ENCODE results near the gene ZNF652. TPM values are rescaled to one million over a fixed set of nuclear protein-coding genes. Genes with fewer than 3 reads are reported as not detected.
"Not testable (repeated sequence)": the region's sequence is repeated elsewhere in the genome, so short reads cannot be mapped to it uniquely, and the experiment has no call there.

The ZNF652 gene
- polyA plus RNA-seq, 3 donors = 23.7 to 25.2 (median 25.1) TPM

DNA sequence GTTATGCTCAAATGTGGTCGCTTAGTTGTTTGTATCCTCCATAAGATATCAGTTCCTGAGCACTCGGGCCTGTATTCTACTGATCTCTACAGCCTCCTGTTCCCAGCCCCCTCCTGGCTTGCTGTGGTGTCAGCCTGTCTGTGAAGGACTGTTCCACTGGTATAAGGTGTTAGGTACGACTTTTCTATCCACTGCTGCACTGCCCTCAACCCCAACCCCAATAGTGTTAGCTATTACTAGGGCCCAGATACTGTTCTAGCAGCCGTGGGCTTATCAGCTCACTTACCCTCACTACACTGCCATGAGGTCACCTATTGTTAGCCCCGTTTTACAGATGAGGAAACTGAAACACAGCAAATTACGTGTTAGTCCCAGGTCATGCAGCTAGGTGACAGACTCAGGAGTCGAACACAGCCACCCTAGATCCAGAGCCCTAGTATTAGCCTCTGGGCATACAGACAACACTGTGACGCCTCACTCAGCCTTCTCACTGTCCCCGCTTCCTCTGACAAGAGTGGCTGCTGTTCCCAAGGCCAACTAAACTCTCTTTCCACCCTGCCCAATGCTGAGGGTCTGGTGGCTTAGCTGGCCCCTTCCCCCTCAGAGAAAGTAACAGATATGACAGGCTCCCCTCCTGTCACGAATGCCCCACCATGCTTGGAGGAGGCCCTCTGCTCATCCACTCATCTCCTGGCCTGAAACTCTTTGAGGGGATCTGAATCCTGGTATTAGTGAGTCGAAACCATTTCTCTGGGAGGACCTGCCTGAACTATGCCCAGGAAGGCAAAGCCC, 25.6 kb upstream of the ZNF652 start:
- no peak for DNase-seq (ENCODE audit: low read depth in 3 of 3, low spot score in 2 of 3)

DNA sequence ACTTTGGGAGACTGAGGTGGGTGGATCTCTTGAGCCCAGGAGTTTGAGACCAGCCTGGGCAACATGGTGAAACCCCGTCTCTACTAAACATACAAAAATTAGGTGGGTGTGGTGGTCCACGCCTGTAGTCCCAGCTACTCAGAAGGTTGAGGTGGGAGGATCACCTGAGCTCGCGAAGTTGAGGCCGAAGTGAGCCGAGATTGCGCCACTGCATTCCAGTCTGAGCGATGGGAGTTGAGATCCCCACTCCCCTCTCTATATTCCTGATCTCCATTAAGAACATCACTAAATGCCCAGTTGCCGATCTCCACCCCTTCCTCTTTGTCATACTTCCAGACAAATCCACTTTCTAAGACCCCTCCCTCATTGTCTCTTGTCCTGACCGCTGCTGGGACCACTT, 24.3 kb upstream of the ZNF652 start:
- DNase-seq (ENCODE audit: low read depth in 3 of 3, low spot score in 2 of 3) = no peak

DNA sequence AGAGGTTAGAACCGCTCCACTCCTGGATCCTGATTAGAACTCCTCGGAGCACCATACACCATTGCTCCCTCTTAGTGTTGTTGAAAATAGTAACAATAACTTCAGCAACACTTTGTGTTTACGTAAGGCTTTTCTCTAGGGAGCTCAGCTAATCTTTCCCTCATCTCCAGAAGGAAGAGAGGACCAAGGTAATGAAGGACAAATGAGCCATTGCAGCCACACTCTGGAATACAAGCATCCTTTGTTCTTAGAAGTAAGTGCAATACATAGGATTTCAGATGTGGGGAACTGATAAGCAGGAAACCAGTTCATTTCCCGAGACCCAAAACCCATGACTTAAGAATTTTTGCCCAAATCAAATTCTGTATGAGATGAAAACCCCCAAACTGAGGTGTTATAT, 22.9 kb upstream of the ZNF652 start:
- no peak for DNase-seq (ENCODE audit: low read depth in 3 of 3, low spot score in 2 of 3)

DNA sequence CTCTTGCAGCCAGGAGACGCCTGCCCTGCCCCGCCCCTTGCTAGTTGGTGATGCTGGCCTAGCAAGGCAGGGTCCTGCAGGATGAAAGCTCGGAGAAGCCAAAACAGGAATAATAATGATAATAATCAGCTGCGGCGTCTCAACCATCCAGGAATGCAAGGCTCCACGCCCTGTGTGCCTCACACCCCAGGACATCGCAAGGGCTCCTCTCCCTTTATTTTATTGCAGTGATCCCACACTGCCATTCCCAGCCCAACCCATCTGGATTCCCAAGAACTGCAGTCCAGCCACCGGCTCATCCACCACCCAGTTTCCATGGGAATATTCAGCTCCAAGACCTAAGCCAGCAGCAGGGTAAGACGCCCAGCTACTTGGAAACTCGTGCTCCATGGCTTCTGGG, 21.0 kb upstream of the ZNF652 start:
- no peak for DNase-seq (ENCODE audit: low read depth in 3 of 3, low spot score in 2 of 3)

DNA sequence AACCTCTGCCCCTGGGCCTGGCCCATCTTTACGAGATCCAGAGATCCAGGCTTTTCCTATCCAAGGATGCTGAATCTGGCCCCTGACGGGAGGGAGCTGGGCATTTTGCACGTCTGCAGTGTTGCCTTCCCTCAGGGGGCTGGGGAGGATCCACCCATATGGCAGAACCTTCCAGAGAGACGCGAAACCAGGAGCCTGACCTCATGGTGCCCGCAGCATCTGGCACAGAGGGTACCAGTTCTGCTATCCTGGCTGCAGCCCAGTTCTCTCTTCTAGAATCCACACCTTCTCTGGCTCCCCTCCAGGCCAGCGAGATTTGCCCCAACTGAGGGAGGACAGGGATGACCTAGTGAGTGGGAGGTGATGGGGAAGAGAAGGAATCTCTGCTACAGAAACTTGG, 20.5 kb upstream of the ZNF652 start:
- no peak for DNase-seq (ENCODE audit: low read depth in 3 of 3, low spot score in 2 of 3)

DNA sequence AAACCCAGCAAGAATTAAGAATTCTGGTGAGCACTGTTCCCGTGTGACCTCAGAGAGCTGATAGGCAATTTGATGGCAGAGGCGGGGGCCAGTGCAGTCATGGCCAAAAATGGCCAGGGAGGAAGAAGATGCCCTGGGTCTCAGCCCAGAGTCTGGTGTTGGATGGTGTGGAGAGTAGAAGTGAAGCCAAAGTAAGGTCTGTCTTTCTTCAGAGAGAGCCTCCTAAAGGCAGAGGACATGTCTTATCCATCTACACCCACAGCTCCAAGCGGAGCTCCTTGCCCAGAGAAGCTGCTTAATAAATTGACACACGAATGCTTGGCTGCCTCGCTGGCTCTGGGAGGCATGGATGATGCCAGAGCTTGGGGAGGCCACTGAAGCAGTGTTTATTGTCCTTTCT, 19.7 kb upstream of the ZNF652 start:
- no peak for DNase-seq (ENCODE audit: low read depth in 3 of 3, low spot score in 2 of 3)

DNA sequence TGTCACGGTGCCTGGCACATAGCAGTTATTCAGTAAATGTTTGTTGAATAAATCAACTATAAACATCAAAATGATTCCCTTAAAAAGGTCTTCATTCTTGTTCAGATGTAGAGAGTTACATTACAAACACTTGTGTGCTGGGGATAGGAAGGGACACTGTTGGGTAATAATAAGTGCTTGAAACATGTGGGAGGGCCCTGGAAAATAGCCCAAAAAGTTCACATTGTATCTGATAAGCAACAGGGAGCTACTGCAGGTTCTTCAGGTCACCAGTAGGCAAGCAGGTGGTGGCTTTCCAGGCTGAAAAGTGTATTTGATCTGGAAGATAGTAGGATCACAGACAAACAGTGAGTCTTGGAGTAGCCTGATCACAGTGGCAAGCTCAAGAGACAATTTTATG, 19.0 kb upstream of the ZNF652 start:
- DNase-seq (ENCODE audit: low read depth in 3 of 3, low spot score in 2 of 3) = no peak

DNA sequence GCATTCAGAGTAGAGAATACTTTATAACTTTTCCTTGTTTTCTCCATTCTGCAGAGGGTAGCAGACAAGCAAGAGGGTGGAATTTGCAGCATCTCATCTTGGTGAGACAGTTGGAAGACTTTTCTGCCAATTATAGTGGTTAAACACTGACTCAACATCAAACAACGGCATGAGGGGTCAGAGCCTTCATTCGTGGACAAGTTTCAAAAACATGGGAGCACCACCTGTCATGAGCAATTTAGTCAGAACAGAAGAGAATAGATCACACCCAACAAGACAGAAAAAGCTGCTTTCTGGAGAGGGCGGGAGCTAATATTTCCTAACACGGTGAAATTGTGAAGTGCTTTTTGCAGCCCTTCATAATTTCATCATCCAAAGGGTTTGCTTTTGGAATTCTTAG, 17.9 kb upstream of the ZNF652 start:
- no peak for DNase-seq (ENCODE audit: low read depth in 3 of 3, low spot score in 2 of 3)

DNA sequence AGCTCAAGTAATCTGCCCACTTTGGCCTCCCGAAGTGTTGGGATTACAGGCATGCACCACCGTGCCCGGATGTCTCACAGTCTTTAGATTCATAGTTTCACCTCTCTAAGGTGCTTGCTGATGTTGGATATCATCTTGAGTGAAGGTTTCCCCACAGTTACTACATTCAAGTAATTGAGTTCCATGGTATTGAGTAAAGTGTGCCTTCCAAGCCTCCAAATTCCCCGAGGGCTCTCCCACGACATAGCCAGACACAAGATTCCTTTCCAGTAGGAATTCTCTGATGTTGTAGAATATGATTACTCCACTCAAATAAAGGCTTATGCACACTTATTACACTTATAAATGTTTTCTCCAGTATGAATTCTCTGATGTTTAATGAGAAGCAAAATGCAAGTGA, 16.3 kb upstream of the ZNF652 start:
- no peak for DNase-seq (ENCODE audit: low read depth in 3 of 3, low spot score in 2 of 3)

DNA sequence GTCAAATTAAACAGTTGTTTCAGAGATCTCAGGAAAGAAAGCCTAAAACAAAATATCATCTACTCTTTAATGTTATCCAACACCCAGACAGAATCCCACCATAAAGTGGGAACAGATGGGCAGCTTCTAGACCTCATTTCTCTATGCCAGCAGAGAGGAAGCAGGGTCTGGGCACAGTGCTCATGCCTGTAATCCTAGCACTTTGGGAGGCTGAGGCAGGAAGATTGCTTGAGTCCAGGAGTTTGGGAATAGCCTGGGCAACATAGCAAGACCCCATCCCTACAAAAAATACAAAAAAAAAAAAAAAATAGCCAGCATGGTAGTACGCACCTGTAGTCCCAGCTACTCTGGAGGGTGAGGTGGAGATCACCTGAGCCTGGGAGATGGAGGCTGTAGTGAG, 13.5 kb upstream of the ZNF652 start:
- no peak for DNase-seq (ENCODE audit: low read depth in 3 of 3, low spot score in 2 of 3)

DNA sequence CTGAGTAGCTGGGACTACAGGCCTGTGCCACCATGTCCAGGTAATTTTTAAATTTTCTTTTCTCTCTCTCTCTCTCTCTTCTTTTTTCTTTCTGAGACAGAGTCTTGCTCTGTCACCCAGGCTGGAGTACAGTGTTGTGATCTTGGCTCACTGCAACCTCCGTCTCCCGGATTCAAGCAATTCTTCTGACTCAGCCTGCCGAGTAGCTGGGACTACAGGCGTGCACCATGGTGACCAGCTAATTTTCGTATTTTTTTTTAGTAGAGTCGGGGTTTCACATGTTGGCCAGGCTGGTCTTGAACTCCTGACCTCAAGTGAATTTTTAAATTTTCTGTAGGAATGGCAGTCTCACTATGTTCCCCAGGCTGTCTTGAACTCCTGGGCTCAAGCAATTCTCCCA, 11.1 kb upstream of the ZNF652 start:
- DNase-seq (ENCODE audit: low read depth in 3 of 3, low spot score in 2 of 3) = no peak

DNA sequence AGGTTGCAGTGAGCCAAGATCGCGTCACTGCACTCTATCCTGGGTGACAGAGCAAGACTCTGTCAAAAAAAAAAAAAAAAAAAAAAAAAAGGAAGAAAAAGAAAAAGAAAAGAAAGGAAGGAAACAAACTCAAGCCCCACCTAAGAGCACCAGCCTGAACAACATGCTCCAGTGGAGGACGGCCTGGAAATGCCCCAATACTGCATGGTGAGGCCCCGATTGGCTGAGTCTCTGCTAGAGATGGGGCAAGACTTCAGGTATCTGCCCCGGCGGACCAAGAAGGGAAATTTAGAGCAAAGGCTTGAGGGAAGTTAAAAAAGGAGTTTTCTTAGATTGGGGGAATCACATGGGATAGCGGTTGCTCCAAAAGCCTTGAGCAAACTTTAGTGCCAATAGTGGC, 10.4 kb upstream of the ZNF652 start:
- no peak for DNase-seq (ENCODE audit: low read depth in 3 of 3, low spot score in 2 of 3)

DNA sequence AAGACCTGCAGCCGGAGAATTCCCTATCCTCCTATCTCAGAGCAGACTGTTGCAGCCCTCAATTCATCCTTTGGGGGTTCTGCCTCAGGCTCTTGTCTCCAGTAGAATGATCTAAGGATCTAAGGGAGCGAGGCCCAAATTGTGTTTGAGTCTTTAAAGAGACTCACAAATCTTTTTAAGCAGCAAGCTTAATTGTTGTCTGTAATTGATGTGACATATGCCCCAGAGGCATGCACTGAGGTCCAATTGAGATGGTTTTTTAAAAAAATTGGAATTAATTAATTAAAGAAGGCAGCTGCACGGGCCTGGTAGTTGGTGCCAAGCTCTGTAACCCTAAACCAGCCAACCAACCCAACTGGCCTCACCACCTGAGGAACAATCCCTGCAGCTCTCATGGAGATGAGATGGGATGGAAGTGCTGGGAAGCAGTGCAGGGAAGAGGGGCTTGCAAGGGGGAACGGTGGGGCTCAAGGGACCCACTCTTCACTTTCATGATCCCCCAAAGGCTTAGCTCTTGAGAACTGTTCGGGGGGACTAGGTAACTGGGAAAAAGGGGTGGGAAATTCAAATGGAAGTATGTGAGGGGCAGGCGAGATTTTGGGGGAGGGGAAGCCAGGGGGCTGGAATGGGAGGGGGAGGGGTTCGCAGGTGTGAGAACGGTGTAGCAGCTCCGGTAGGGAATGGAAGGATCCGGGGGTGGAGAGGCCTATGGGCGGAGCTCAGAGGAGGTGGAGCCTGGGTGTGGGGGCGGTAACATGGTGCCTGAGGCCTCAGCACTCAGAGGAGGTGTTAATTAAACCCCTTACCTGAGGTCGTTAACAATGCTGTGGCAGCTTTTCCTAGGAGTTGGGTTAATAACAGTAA, 9.2 kb upstream of the ZNF652 start:
- DNase-seq (ENCODE audit: low read depth in 3 of 3, low spot score in 2 of 3) = no peak

DNA sequence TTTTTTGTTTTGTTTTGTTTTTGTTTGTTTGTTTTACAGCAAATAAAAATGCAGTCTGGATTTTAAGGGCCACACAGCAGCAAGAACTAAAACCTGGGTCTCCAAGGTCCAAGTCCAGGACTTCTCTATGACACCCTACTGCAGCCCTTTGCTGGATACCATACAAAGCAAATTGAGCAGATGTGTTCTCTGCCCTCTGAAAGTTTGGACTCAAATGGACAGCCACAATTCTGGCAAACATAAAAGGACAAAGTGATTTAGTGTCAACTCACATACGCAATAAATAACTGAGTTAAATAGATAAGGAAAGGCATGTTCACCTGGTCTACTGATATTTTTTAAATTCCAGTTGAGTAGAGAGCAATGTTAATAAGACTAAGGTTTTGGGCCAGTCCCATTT, 7.7 kb upstream of the ZNF652 start:
- no peak for DNase-seq (ENCODE audit: low read depth in 3 of 3, low spot score in 2 of 3)

DNA sequence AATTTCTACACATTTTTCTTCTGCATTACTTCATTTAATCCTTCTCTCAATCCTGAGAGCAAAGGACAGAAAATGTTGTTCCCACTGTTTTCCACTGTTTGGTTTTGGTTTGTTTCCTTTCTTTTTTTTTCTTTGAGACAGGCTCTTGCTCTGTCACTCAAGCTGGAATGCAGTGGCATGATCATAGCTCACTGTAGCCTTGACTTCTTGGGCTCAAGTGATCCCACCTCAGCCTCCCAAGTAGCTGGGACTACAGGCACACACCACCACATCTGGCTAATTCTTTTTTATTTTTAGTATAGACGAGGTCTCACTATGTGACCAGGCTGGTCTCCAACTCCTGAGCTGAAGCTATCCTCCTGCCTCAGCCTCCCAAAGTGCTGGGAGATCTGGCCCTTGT, 7.0 kb upstream of the ZNF652 start:
- DNase-seq (ENCODE audit: low read depth in 3 of 3, low spot score in 2 of 3) = no peak

DNA sequence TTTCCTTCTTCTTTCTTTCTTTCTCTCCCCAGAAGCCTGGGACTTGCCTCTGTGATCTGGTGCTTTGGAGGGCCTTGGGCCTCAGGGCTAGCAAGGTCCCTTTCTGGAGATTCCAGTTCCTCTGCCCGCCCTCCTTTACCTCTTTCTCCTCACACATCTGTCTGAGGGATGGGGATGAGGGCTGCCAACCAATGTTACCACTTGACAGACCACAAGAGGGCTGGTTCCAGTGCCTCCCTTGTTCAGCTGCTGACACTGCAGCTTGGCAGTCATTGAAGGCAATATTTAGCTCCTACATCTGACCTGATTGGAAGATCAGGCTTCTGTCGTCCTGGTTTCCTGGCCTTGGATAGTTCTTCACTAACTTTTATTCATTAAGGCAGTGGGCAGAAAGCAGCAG, 3.6 kb upstream of the ZNF652 start:
- DNase-seq (ENCODE audit: low read depth in 3 of 3, low spot score in 2 of 3) = no peak

DNA sequence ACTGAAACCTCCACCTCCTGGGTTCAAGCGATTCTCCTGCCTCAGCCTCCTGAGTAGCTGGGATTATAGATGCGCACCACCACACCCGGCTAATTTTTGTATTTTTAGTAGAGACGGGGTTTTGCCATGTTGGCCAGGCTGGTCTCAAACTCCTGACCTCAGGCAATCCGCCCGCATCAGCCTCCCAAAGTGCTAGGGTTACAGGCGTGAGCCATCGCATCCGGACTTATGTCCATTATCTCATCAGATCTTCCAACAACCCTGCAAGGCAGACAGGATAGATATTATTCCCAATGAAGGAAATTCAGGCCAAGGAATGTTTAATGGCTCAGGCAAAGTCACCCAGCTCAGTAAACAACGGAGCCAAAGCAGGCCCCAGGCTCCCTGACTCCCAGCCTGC, 3.1 kb upstream of the ZNF652 start:
- not testable (repeated sequence) for DNase-seq (ENCODE audit: low read depth in 3 of 3, low spot score in 2 of 3)

DNA sequence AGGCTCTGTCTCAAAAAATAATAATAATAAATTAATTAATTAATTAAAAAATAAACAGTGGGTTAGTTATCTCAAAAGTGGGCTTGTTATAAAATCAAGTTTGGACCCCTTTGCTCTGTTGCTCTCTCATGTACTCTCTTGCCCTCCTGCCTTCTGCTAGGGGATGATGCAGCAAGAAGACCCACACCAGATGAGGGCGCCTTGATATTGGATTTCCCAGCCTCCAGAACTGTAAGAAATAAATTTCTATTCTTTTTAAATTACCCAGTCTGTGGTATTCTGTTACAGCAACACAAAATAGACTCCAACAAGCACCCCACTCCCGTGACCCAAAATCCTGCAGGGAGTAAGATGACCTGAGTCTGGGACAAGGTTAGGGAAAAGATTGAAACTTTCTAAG, 2.1 kb upstream of the ZNF652 start:
- DNase-seq (ENCODE audit: low read depth in 3 of 3, low spot score in 2 of 3) = no peak

DNA sequence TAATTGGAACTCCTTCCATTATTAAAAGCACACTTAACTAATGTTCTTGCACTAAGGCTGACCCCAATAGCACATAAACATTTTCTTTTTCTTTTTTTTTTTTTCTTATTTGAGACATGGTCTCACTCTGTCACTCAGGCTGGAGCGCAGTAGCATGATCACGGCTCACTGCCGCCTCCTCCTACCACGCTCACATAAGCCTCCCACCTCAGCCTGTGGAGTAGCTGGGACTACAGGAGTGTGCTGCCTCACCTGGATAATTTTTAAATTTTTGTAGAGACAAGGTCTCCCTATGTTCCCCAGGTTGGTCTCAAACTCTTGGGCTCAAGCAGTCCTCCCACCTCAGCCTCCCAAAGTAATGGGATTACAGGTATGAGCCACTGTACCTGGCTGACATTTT, 1.2 kb upstream of the ZNF652 start:
- DNase-seq (ENCODE audit: low read depth in 3 of 3, low spot score in 2 of 3) = no peak

DNA sequence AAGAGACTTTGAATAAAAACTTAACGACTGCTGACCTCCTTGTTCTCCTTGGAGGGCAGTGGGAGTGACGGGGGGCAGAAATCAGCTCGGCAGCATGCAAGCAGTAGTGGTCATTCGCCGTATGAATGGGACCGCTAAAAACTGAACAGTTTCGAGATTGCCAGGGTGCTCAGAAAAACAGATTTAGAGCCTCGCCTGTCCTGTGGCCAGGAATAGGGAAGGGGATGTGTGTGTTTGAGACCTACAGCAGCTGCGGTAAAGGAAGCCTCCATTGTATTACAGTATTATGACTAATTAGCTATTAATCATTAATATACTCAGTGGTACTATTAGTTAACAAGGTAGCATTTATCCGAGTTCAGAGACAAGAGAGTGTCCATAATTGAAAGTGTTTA, 670 bp upstream of the ZNF652 start:
- no peak for DNase-seq (ENCODE audit: low read depth in 3 of 3, low spot score in 2 of 3)

DNA sequence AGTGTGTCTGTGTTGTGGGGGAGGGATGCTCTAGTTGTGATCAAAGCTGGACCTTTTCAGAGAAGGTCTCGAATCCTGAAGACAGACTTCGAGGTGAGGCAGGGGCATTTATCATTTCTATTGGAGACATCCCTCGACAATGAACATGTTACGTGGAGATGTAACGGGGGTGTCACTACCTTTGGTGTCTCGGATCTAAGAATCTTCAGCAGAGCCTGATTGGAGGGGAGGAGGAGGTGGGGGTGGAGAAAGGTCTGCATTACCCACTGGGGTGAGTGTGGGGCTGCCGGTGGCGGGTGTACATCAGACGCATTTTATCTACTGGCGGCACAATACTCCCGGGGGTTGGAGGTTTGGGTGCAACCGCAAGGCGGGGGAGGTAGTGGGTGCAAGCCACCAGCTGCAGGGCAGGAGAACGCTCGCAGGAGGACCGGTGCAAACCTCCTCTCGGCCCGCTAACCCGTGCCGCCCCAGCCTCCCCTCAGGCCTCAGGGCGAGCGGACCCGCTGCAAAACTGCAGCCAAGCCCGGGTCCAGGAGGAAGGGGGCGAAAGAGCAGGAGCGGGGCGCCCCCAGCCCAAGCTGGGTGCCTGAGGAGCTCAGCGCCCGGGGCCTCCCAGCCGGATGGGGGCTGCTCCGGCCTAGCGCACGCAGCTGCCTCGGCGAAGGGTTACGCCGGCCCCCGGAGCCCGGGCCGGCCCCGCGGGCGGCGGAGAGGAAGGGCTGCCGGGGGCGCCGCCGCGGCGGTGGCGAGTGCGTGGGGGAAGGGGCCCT, 735 bp downstream of the ZNF652 start:
- peak in 1 of 3 donors; percentile 27 for DNase-seq (ENCODE audit: low read depth in 3 of 3, low spot score in 2 of 3)

DNA sequence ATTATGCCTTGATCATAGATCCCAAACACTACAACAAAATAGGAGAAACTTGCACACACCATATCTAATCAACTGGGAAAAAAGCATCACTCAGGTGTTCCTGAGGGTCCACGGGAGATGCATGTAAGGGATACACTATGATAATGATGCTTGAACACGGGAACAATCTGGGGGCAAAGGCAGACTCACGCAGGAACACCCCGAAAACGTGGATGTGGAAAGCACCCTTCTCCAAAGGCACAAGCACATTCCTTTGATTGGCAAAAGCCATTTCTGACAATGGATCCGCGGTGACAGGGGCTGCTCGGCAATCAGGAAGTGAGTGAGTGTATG, 1.3 kb downstream of the ZNF652 start:
- no peak for DNase-seq (ENCODE audit: low read depth in 3 of 3, low spot score in 2 of 3)
